Measurements from ENCODE around the gene PEX3. TPM values are rescaled to one million over a fixed set of nuclear protein-coding genes. Genes with fewer than 3 reads are reported as not detected.

PEX3 gene
- polyA plus RNA-seq, 6 donors from 2014 or later = 19.5 to 36.4 (median 27.0) TPM

DNA sequence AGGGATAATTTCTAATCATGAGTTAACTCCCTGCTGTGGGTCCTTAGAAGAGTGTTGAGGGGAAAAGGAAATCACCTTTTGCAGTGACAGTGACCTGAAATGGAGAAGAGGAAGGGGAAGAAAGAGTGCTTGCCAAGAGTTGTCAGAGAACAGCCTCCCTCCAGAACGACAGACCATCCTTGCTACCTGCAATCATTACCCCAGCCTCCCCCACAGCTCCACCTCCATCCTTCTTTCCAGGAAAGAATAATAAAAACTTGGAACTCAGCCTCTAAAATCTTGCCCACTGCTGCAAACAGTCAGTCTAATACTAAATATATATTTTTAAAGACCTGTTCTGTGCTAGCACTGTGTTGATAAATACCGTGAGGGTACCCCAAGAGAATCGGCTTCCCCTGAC, 89.6 kb downstream of the PEX3 start:
- no peak for DNase-seq
- H3K4me1 Mint-ChIP-seq = peaks cover 19 to 34% (median 24%) of the 10 kb centered on the region in 3 donors
- peak overlapping the region in 3 of 6 donors; percentile 7 to 61 (median 15) for H3K27ac Mint-ChIP-seq
- H3K4me3 Mint-ChIP-seq = peak overlapping the region in 1 of 8 donors; percentile 65
- no peaks in the 10 kb centered on the region for H3K9me3 Mint-ChIP-seq
- no peaks in the 10 kb centered on the region for H3K27me3 Mint-ChIP-seq
- no peaks in the 10 kb centered on the region for H3K36me3 Mint-ChIP-seq
- ATAC-seq (ENCODE audit: low read depth in 2 of 2) = no peak

Other genes with a start within 250 kb of the PEX3 start
- 1 to 10 TPM; 1.8 to 2.2 (median 2.0) TPM for gene ADAT2, start 110 bp upstream of the PEX3 start, polyA plus RNA-seq (ENCODE audit: low read depth in 6 of 6)
- gene FUCA2, start 60.9 kb downstream of the PEX3 start, polyA plus RNA-seq (ENCODE audit: low read depth in 6 of 6) = 10 to 100 TPM in 5 of 6 donors, 1 to 10 TPM in 1; 9.0 to 17.5 (median 11.2) TPM
- 1 to 10 TPM in 5 of 6 donors, under 1 TPM in 1; 0.05 to 3.5 (median 1.5) TPM for gene PHACTR2, start 227.2 kb downstream of the PEX3 start, polyA plus RNA-seq (ENCODE audit: low read depth in 6 of 6)

Measured in naive B cell (primary cell).